ENCODE data around the gene UGGT2.
"Not testable (repeated sequence)": the region's sequence is repeated elsewhere in the genome, so short reads cannot be mapped to it uniquely, and the experiment has no call there.

UGGT2 gene

DNA sequence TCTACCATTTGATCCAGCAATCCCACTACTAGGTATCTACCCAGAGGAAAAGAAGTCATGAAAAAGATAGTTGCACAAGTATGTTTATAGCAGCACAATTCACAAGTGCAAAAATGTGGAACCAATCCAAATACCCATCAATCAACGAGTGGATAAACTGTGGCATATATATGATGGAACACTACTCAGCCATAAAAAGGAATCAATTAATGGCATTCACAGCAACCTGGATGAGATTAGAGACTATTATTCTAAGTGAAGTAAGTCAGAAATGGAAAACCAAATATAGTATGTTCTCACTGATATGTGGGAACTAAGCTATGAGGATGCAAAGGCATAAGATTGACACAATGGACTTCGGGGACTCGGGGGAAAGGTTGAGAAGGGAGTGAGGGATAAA, 1.3 kb downstream of the UGGT2 start:
- not testable (repeated sequence) for DNase-seq (ENCODE audit: low read depth, low spot score)

DNA sequence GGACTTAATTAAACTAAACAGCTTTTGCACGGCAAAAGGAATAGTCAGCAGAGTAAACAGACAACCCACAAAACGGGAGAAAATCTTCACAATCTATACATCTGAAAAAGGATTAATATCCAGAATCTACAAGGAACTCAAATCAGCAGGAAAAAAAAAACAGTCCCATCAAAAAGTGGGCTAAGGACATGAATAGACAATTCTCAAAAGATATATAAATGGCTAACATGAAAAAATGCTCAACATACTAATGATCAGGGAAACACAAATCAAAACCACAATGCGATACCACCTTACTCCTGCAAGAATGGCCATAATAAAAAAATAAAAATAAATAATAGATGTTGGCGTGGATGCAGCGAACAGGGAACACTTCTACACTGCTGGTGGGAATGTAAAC, 1.7 kb downstream of the UGGT2 start:
- not testable (repeated sequence) for DNase-seq (ENCODE audit: low read depth, low spot score)

DNA sequence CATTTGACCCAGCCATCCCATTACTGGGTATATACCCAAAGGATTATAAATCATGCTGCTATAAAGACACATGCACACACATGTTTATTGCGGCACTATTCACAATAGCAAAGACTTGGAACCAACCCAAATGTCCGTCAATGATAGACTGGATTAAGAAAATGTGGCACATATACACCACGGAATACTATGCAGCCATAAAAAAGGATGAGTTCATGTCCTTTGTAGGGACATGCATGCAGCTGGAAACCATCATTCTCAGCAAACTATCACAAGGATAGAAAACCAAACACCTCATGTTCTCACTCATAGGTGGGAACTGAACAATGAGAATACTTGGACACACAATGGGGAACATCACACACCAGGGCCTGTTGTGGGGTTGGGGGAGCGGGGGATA, 2.2 kb downstream of the UGGT2 start:
- DNase-seq (ENCODE audit: low read depth, low spot score), result not testable (repeated sequence)

DNA sequence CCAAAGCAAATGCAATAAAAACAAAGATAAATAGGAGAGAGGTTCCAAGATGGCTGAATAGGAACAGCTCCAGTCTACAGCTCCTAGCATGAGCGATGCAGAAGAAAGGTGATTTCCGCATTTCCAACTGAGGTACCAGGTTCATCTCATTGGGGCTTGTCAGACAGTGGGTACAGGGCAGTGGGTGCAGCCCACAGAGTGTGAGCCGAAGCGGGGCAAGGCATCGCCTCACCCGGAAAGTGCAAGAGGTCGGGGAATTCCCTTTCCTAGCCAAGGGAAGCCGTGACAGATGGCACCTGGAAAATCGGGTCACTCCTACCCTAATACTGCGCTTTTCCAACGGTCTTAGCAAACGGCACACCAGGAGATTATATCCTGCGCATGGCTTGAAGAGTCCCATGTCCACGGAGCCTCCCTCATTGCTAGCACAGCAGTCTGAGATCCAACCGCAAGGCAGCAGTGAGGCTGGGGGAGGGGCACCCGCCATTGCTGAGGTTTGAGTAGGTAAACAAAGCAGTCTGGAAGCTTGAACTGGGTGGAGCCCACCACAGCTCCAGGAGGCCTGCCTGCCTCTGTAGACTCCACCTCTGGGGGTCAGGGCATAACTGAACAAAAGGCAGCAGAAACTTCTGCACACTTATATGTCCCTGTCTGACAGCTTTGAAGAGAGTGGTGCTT, 6.6 kb downstream of the UGGT2 start:
- not testable (repeated sequence) for DNase-seq (ENCODE audit: low read depth, low spot score)

DNA sequence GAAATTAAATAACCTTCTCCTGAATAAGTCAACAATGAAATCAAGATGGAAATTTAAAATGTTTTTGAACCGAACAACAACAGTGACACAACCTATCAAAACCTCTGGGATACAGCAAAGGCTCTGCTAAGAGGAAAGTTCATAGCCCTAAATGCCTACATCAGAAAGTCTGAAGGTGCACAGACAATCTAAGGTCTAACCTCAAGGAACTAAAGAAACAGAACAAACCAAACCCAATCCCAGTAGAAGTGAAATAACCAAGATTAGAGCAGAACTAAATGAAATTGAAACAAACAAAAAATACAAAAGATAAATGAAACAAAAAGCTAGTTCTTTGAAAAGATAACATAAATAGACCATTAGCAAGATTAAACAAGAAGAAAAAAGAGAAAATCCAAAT, 9.0 kb downstream of the UGGT2 start:
- no peak for DNase-seq (ENCODE audit: low read depth, low spot score)

DNA sequence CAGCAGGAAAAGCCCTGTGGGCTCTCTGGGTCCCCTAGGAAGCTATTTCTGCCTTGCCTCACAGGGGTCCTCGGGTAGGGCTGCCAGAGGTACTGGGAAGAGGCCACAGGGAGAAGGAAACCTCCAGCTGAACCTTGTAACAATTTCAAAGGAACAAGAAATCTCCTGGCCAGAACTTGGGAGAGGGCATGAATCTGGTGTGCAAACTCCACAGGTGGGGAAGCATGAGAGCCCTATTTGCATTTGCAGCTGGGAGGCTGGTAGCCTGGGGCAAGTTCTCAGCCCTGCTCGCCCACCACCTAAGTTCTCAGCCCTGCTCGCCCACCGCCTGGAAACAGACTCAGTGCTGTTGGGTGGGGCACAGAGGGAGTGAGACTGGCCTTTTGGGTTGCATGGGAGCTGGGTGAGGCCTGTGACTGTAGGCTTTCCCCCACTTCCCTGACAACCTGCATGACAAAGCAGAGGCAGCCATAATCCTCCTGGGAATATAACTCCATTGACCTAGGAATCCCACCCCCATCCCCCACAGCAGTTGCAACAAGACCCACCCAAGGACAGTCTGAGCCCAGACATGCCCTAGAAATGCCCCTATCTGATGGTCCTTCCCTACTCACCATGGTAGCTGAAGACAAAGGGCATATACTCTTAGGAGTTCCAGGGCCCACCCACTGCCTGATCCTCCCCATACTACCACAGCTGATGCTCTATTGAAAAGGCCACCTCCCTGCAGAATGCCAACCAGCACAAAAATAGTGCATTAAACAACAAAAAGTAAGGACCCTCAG, 11.7 kb downstream of the UGGT2 start:
- DNase-seq (ENCODE audit: low read depth, low spot score), result no peak

DNA sequence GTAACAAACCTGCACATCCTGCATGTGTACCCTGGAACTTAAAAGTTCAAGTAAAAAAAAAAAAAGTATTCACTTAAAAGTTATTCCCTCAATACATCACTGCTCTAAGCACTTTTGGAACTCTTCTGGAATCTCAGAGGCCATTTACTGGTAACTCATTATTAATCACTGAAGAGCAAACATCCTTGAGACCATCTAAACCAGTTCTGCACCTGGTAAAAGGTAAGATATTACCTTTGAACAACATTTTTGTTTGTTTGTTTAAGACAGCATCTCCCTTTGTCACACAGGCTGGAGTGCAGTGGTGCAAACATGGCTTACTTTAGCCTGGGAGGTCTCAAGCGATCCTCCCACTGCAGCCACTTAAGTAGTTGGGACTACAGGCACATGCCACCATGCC, 16.7 kb downstream of the UGGT2 start:
- DNase-seq (ENCODE audit: low read depth, low spot score), result no peak

DNA sequence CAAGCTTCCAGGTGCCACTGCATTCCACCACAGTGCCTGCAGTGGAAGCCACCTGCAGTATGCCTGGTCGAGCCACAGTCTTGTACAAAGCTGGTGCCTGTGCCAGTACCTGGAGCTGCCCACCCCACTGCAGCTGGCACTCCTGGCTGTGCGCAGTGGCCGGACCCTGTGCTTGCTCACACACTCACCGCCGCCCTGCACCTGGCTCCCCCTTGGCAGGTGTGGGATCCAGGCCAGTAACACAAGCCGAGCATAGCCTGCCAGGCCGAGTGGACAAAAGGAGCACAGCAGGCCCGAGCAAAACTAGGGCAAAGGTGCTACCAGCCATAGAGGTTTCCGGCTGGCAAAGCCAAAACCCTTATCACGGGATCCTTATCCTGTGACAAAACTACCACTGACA, 18.5 kb downstream of the UGGT2 start:
- DNase-seq (ENCODE audit: low read depth, low spot score), result no peak

DNA sequence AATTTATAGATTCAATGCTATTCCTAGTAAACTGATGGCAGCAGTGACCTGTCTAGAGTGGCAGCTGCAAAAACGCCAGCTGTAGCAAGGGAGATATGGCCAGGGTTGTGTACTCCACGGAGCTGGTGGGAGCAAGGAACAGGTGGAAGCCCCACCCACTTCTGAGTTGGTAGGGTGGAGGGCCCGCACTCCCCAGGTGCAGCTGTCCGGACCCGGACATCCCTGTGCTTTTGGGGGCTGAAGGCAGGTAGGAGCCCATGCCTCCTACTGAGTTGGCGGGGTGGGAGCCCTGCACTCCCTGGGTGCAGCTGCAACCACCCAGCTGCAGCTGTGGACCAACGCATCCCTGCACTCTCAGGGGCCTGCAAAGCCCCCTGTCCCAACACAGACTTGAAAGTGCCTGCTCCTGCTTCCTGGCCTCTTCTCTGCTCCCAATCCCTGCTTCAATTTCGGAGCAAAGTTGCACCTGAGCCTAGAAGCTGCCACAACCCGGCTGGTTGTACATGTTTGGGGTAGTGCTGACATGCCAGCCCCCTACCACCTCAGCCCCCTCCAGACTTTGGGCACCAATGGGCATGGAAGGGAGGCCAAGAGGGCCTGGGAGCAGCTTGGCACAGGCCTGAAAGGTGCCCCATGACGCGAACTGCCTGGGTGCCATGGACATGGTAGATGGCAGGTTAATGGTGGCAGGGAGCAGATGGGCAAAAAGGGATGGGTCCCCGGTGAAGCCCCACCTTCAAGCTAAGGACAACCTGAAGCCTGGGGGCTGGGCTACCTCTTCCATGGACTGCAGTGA, 19.8 kb downstream of the UGGT2 start:
- DNase-seq (ENCODE audit: low read depth, low spot score), result no peak

DNA sequence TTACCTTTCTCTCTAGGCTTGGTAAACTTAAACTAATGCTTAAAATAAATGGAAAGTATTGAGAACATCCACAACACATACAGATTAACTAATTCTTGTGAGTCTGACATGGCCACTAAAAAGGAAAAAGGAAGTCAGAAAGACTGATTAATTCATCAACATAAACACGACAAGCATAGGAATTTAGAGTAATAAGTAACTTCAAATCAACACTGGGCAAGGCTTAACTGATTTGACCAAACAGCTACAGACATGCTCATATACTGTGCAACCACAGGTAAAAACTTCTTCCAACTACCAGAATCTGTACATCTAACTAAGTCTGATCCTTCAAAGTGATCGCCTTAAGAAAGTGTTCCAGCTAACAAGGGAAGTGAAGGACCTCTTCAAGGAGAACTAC, 20.5 kb downstream of the UGGT2 start:
- no peak for DNase-seq (ENCODE audit: low read depth, low spot score)

DNA sequence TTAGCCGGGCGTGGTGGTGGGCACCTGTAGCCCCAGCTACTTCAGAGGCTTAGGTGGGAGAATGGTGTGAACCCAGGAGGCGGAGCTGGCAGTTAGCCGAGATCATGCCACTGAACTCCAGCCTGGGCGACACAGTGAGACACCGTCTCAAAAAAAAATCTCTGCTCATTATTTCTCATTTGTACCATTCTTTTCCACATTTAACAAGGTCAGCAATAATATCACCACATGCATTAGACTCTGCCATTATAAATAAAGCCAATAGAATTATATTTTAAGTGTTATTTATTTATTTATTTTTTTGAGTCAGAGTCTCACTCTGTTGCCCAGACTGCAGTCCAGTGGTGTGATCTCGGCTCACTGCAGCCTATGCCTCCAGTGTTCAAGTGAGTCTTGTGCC, 24.2 kb downstream of the UGGT2 start:
- DNase-seq (ENCODE audit: low read depth, low spot score), result no peak

DNA sequence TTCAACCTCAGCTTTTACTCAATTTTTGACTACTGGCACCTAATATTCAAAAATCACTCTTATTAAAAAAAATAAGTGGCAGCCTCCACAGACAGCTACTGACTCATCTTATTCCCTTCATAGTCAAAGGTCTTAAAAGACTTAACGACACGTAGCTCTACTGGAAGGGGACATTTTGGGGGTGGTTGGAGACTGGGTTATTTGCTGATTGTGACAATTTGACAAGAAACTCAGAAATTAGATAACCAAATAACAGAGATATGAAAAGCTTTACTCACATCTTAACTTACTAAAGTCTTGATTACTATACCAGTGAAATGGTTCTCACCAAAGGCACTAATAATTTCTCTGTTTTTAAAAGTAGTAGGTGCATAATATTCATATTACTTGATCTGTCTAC, 25.7 kb downstream of the UGGT2 start:
- no peak for DNase-seq (ENCODE audit: low read depth, low spot score)

DNA sequence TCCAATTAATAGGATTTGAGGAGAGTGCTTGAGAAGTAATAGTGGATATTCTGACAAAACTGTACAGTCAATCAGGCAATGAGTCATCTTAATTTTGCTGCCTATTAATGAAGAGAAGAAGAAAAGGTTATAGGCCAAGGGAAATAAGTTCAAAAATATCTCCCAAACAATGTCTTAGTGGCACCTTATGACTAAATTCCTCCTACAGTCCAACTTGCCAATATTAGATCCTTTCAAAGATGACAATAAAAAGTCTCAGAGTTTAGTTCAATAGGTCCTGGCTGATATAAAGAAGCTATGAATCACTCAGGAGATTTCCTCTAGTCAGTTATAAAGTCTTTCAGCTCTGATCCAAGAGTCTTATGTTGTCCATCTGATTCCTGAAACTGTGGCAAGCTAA, 27.9 kb downstream of the UGGT2 start:
- DNase-seq (ENCODE audit: low read depth, low spot score), result no peak

DNA sequence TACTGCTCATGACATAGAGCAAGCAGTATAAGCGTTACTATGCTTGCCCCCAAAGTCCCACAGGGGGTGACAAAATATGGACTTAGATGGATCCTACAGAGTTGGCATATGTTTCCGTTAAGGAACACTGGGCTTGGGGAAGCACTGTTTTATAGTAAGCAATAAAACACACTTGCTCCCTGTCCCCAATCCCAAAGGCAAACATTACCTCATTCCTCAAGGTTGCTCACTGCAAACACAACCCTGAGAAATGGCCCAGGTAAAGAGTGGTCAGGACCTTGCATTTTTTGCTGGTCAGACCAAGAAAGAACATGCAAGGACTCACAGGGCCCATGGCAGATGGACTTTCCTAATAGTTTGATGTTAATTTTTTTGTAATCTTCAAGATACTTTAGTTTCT, 32.3 kb downstream of the UGGT2 start:
- no peak for DNase-seq (ENCODE audit: low read depth, low spot score)

DNA sequence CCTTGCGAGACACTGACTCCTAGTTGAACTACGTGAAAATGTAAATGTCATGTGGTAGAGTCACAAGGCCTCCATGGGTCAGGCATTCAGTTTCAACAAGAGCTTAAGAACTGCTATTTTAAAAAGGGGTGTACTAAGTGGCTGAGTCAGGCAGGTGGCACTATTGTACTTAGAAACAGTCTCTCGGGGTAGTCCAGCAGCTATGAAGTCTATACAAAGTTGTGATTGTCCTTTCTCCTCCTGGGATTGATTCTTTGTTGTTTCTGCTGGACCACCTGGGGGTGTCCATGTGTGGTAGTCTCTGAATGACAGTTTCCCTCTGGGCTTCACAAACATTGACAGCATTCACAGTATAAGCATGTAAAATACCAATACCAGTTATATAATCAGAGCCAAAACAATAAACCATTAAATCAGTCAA, 33.0 kb downstream of the UGGT2 start:
- no peak for DNase-seq (ENCODE audit: low read depth, low spot score)

DNA sequence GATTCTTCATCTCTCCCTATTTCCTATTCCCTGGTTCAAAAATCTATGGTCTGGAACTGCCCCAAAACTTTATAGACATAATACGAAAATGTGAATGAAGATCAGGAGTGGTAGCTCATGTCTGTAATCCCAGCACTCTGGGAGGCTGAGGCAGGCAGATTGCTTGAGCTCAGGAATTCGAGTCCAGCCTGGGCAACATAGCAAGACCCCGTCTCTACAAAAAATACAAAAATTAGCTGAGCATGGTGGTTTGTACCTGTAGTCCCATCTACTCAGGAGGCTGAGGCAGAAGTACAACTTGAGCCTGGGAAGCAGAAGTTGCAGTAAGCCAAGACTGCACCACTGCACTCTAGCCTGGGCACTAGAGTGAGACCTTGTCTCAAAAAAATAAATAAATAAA, 35.1 kb downstream of the UGGT2 start:
- no peak for DNase-seq (ENCODE audit: low read depth, low spot score)

DNA sequence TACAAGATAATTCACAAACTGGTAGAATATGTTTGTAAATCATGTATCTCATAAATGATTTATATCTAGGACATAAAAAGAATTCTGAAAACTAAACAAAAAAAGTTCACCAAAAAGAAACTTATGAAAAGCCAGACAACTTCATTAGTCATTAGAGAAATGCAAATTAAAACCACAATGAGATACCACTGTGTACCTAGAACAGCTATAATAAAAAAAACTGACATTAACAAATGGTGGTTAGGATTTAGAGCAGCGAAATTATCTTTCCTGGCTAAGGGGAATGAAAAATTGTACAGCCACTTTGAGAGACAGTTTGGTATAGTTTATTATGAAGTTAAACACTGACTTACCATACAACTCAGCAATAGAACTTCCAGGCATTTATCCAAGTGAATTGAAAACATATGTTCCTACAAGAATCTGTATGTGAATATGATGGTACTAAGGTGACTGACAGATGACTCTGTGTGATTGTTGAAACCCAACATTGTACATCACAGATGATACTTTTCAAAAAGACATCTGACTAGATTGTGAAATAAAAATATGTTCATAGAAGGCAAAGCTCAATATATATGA, 41.8 kb downstream of the UGGT2 start:
- DNase-seq (ENCODE audit: low read depth, low spot score), result no peak

DNA sequence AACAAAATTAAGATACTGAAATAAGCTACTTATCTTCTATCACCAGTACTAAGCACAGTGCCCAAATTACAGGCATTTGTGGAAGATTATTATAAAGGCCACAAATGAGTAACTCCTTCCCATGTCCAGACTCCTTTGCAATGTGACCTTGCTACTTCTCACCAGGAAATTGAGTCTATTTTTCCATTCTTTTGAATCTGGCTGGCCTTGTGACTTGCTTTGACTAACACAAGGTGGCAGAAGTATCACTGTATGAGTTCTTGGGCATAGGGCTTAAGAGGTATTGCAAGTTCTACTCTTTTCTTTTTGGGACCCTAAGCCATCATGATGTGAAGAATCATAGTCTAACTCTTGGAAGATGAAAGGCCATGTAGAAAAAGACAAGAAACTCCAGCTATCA, 49.9 kb downstream of the UGGT2 start:
- no peak for DNase-seq (ENCODE audit: low read depth, low spot score)

DNA sequence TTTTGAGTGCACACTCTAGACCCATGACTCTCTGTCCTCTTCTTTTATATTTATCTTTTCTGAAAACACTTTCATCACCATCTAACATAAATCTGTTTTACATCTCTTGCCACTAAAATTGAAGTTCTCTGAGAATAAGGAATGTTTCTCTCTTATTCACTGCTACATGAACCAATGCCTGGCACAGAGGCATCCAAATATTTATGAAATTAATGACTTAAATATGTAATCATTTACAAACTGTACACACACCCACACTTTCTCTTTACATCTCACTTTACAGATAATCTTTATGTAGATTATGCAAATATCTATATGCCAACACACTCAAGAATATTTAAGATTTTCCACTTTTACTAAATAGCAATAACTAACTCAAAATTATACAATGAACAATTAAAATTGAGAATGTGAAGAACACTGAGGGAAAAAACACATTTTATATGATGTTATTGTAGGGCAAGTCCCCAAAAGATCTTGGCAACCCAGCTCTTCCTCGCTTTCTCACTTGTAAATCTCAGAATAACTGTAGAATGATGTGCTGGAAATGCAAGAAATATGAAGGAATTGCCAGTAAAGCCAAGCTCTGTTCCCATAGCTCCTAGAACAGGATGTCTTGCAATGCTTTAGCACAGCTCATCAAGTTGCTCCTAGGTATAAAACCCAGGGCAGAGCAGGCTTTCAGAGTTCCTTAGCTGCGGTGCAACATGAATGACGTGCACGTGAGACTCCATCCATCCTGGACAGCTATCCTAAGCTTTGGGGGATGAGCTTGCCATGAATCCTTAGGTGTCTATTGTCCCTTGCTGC, 50.7 kb downstream of the UGGT2 start:
- DNase-seq (ENCODE audit: low read depth, low spot score), result no peak

DNA sequence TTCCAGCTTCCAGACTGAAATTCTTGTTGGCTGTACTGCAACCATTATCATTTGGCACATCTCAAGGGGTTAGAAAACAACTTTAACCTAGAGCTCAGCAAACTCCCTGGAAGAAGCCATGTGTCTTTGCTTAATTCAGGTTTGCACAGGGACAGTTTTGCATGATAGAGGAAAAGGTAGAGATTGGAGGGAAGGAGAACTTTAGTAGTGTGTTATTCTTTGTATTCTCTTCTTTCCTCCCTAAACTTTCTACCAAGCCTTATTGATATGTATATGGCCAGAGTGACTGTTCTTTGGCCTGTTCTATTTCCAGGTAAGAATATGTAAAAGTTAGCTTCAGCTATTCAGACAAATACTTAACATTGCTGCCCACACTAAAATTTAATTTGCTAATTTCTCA, 53.1 kb downstream of the UGGT2 start:
- no peak for DNase-seq (ENCODE audit: low read depth, low spot score)

DNA sequence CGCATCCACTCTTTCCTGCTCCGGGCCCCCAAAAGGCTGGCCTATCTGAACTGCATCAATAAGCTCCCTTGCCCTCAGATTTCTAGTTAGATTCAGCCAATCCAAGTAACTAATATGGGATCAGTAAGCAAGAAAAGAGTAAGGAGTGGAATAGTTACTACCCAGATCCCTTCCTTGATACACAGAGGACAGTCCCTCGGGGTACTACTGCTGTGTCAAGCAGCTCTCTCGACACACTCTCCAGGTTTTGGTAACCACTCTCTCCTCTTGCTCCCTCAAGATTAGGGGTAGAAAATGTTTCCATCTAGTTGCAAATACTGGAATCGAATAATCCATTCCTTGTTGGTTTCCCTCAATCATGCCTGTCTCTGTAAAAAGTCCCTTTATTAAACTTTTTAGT, 65.4 kb downstream of the UGGT2 start:
- no peak for DNase-seq (ENCODE audit: low read depth, low spot score)
